ENCODE measurements around the gene TRIM44. TPM values are rescaled to one million over a fixed set of nuclear protein-coding genes. Genes with fewer than 3 reads are reported as not detected.

Gene TRIM44
- total RNA-seq, 2 experiments from 2014 or later = 11.3 to 19.9 TPM

GRCh38 chr11:35862666-35863065 lies 200.1 kb downstream of the TRIM44 start:
- TF ChIP-seq EZH2phosphoT487 (IDR thresholded peaks at IDR 0.05; ENCODE audit: borderline replicate concordance, low read depth, low read length) (no peak), CTCF (conservative IDR thresholded peaks at IDR 0.05; ENCODE audit: low read length) (no peak)
- Histone ChIP-seq H3K79me2 (ENCODE audit: insufficient read depth, low read depth, low read length) (no peaks in the 10 kb centered on the region), H2AFZ (ENCODE audit: low read length) (no peak overlapping the region), H3K36me3 (ENCODE audit: insufficient read depth, low read length) (no peaks in the 10 kb centered on the region), H3K9me2 (ENCODE audit: insufficient read depth, low read length) (no peaks in the 10 kb centered on the region), H3K4me2 (ENCODE audit: low read length) (no peak overlapping the region), H3K4me3 (ENCODE audit: low read depth, low read length, poor library complexity, severe bottlenecking) (no peak overlapping the region), H3K4me1 (ENCODE audit: insufficient read depth, low read length, poor library complexity, severe bottlenecking) (no peaks in the 10 kb centered on the region), H3K27ac (ENCODE audit: low read depth, low read length, poor library complexity, severe bottlenecking) (no peak overlapping the region), H4K20me1 (ENCODE audit: insufficient read depth, low read length) (no peaks in the 10 kb centered on the region), H3K9me3 (ENCODE audit: low read length) (no peaks in the 10 kb centered on the region)
- ChIA-PET POLR2A (interaction anchor here (0.5 kb wide), 1 partner anchor 265 kb away, joined by 3 read pairs; no protein-coding TSS in a partner anchor), CTCF (ENCODE audit: unreplicated experiment) (no interaction called here)
- no peak for DNase-seq (ENCODE audit: low spot score)
- intact Hi-C loops (cut with micrococcal nuclease; ENCODE audit: unreplicated experiment) = no loop called here
- BruUV-seq (replicated peaks) = no TSS peak

- DNase-seq (ENCODE audit: low spot score) = no peak
- no TSS peak for BruUV-seq (replicated peaks)
- CTCF ChIA-PET (ENCODE audit: unreplicated experiment) = no interaction called here
- Histone ChIP-seq H4K20me1 (ENCODE audit: insufficient read depth, low read length) (no peaks in the 10 kb centered on the region), H3K4me3 (ENCODE audit: low read depth, low read length, poor library complexity, severe bottlenecking) (no peak overlapping the region), H3K9me2 (ENCODE audit: insufficient read depth, low read length) (no peaks in the 10 kb centered on the region), H3K4me2 (ENCODE audit: low read length) (no peak overlapping the region), H2AFZ (ENCODE audit: low read length) (no peak overlapping the region), H3K27ac (ENCODE audit: low read depth, low read length, poor library complexity, severe bottlenecking) (no peak overlapping the region), H3K79me2 (ENCODE audit: insufficient read depth, low read depth, low read length) (no peaks in the 10 kb centered on the region), H3K36me3 (ENCODE audit: insufficient read depth, low read length) (no peaks in the 10 kb centered on the region), H3K9me3 (ENCODE audit: low read length) (no peaks in the 10 kb centered on the region), H3K4me1 (ENCODE audit: insufficient read depth, low read length, poor library complexity, severe bottlenecking) (no peaks in the 10 kb centered on the region)
- POLR2A ChIA-PET = no interaction called here
- intact Hi-C loops (cut with micrococcal nuclease; ENCODE audit: unreplicated experiment) = no loop called here
- TF ChIP-seq EZH2phosphoT487 (IDR thresholded peaks at IDR 0.05; ENCODE audit: borderline replicate concordance, low read depth, low read length) (no peak), CTCF (conservative IDR thresholded peaks at IDR 0.05; ENCODE audit: low read length) (no peak)
Measured at GRCh38 chr11:35864131-35864530, 201.6 kb downstream of the TRIM44 start.

GRCh38 chr11:35866601-35867000 lies 204.0 kb downstream of the TRIM44 start:
- Histone ChIP-seq H3K79me2 (ENCODE audit: insufficient read depth, low read depth, low read length) (no peaks in the 10 kb centered on the region), H3K9me2 (ENCODE audit: insufficient read depth, low read length) (no peaks in the 10 kb centered on the region), H2AFZ (ENCODE audit: low read length) (no peak overlapping the region), H3K4me3 (ENCODE audit: low read depth, low read length, poor library complexity, severe bottlenecking) (no peak overlapping the region), H3K4me1 (ENCODE audit: insufficient read depth, low read length, poor library complexity, severe bottlenecking) (no peaks in the 10 kb centered on the region), H3K4me2 (ENCODE audit: low read length) (no peak overlapping the region), H3K27ac (ENCODE audit: low read depth, low read length, poor library complexity, severe bottlenecking) (no peak overlapping the region), H4K20me1 (ENCODE audit: insufficient read depth, low read length) (no peaks in the 10 kb centered on the region), H3K9me3 (ENCODE audit: low read length) (no peaks in the 10 kb centered on the region), H3K36me3 (ENCODE audit: insufficient read depth, low read length) (no peaks in the 10 kb centered on the region)
- BruUV-seq (replicated peaks) = no TSS peak
- CTCF ChIA-PET (ENCODE audit: unreplicated experiment) = no interaction called here
- no peak for DNase-seq (ENCODE audit: low spot score)
- POLR2A ChIA-PET = no interaction called here
- no peak for TF ChIP-seq EZH2phosphoT487 (IDR thresholded peaks at IDR 0.05; ENCODE audit: borderline replicate concordance, low read depth, low read length)
- TF ChIP-seq CTCF (conservative IDR thresholded peaks at IDR 0.05; ENCODE audit: low read length) = no peak
- intact Hi-C loops (cut with micrococcal nuclease; ENCODE audit: unreplicated experiment) = no loop called here

Other genes with a start within 250 kb of the TRIM44 start
- not detected in 2 replicates for gene SLC1A2, start 243.2 kb upstream of the TRIM44 start, total RNA-seq (2014; rRNA removed; shearing (Covaris generic))
- not detected in 2 replicates for gene SLC1A2, start 243.2 kb upstream of the TRIM44 start, total RNA-seq (2022)
- not detected in 2 replicates for gene PAMR1, start 137.2 kb upstream of the TRIM44 start, total RNA-seq (2014; rRNA removed; shearing (Covaris generic))
- gene PAMR1, start 137.2 kb upstream of the TRIM44 start, total RNA-seq (2022) = not detected in 2 replicates
- gene FJX1, start 44.3 kb upstream of the TRIM44 start, total RNA-seq (2014; rRNA removed; shearing (Covaris generic)) = not detected in 2 replicates
- 0.63 and 1.2 TPM in 2 replicates for gene FJX1, start 44.3 kb upstream of the TRIM44 start, total RNA-seq (2022)